Activated gamma-delta T cell treated with Interleukin-2 at 50 U/mL for 16 hours (primary cell): ENCODE data around the gene PGAP2.
"Not testable (repeated sequence)": the region's sequence is repeated elsewhere in the genome, so short reads cannot be mapped to it uniquely, and the experiment has no call there.

Experiments used
- DNase-seq: peaks from one replicate; pipeline ENCODE4 v3.0.0-alpha.2; 2020

The PGAP2 gene

DNA sequence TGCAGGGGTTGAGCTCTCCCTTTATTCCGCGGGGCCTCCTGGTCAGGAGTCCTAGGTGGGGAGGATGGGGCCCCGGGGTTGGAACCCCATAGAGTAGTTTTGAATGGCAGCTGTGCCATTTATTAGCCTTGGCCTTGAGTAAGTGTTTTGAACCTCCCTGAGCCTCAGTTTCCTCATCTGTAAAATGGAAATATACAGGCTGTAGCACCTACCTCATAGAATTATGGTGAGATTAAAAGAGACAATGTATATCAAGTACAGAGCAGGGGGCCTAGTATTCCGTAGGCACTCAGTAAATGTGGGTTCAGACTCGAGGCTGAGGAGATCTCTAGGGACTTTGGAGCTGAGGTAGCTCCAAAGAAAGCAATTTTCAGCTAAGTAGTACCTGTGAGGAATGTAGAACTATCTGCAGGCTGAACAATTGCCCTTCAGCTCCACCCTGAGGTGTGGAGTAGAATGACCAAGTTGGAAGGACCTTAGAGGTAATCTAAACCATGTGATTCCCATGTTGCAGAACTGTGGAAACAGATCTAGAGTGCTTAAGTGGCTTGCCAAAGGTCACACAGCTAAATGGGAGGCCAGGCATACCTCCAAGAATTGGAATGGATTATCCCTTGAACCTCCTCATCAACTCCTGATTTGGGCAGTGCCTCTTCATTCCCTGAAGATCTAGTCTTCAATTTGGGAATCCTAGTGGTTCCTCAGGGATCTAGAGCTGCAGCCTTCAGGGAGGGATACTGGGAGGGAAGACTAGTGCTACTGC, 682 bp downstream of the PGAP2 start:
- DNase-seq: peak; percentile 42

DNA sequence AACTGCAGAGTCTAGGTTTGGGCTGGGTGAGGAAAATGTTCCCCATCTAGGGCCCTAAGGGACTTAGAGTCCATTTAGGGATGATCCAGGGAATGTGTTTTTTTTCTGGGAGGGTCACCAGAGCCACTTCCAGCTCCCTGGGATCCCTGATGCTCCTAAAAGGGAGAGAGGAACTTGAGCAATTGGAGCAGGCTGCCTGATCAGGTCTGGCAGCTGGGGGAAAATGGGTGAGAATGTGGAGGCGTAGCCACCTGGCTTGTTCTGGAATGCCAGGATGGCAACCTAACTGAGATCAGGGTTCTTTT, 1.2 kb downstream of the PGAP2 start:
- DNase-seq: no peak

DNA sequence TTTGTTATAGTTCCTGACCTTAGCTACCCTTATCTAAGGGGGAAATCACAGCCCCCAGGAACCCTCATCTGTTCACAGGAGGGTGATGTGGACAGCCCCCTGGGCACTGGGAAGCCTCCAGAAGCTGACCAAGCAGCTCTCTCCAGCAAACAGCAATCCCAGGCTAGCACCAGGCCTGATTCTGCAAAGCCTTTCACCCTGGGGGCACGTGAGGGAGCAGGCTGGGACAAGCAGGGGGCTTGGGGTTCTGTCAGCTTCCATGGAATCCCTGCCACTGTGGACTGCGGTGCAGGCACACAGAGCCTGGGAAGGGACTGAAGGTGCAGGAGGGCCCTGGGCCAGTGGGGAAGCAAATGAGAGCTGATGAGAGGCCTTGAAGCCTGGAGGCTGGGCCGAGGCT, 2.1 kb downstream of the PGAP2 start:
- DNase-seq: no peak

- DNase-seq: no peak
Measured at GRCh38 chr11:3810951-3811350, 2.6 kb downstream of the PGAP2 start.

GRCh38 chr11:3814832-3815231, 6.5 kb downstream of the PGAP2 start:
- DNase-seq: not testable (repeated sequence)

- no peak for DNase-seq
Measured at GRCh38 chr11:3815845-3816244, 7.5 kb downstream of the PGAP2 start.

DNA sequence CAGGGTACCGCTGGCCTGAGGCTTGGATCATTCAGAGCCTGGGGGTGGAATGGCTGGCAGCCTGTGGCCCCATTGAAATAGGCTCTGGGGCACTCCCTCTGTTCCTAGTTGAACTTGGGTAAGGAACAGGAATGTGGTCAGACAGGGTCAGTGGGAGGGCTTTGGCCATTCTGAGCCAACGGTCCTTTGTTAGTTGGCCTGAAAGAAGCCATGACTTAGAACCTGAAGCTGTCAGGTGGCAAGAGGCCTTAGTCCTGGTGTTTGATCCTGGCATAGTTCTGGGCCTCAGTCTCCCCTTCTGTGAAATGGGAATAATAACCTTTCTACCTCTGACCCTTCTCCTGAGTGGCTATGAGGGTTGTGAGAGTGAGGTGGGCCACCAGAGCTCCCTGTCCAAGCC, 8.3 kb downstream of the PGAP2 start:
- no peak for DNase-seq

GRCh38 chr11:3817181-3817800, 8.9 kb downstream of the PGAP2 start:
- DNase-seq: no peak

DNA sequence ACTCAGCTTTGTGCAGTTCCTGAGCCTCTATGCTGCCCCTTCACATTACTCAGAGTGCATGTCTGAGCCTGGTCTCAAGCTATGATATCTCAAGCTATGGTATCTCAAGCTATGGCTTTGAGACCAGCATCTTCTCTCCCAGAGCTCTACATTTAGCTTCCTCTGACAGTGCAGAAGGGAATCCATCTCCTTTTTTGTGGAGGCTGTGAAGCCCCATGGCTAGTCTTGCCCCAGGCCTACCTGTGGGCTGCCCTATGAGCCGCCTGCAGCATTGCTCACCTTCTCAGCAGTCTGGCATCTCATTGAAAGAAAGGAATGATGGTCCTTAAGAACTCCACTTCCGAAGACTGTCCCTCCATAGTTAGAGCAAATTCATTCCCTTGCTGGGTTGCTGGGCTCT, 12.6 kb downstream of the PGAP2 start:
- no peak for DNase-seq

- DNase-seq: no peak
Measured at GRCh38 chr11:3822312-3822711, 14.0 kb downstream of the PGAP2 start.

DNA sequence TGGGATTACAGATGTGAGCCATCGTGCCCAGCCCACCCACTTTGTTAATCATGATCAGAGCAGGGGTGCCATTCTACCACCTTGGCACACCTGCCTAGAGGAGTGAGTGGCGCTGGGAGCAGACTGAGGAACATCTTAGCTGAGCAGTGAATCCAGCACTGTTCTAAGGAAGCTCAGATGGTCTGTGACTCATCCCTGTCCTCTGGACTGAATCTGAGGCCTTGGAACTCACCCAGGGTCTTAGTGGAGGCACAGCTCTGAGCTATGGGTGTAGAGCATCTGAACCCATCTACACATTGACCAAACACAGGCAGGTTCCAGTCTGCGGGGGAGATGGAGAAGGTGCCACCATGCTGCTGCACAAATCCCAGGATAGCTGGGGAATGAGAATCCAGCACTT, 14.9 kb downstream of the PGAP2 start:
- no peak for DNase-seq

- no peak for DNase-seq
Measured at GRCh38 chr11:3823762-3824506, 15.6 kb downstream of the PGAP2 start.

DNA sequence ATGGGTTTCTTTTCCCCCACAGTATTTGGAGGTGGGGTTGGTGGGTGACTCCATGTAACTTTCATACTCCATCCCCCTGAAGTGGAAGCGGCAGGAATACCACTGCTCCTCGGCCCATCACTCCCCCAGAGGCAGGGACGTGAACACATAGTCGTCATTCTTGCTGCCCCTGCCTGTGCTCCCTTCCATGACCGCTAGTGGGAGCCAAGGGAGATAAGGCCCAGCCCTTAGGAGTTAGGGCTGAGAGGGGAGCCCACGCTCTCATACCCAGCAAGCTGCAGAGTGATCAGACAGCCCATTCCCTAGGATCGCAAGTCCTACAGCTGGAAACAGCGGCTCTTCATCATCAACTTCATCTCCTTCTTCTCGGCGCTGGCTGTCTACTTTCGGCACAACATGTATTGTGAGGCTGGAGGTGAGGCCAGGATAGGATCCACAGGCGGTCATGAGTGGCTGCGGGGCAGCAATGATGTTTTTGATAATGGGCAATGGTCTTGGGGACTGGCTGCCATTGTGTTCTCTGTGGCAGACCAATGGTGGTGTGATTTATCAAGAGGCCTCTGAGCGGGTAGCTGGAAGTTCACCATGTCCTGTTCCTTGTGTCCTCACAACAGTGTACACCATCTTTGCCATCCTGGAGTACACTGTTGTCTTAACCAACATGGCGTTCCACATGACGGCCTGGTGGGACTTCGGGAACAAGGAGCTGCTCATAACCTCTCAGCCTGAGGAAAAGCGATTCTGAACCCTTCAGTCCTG, 16.5 kb downstream of the PGAP2 start:
- peak; percentile 81 for DNase-seq

DNA sequence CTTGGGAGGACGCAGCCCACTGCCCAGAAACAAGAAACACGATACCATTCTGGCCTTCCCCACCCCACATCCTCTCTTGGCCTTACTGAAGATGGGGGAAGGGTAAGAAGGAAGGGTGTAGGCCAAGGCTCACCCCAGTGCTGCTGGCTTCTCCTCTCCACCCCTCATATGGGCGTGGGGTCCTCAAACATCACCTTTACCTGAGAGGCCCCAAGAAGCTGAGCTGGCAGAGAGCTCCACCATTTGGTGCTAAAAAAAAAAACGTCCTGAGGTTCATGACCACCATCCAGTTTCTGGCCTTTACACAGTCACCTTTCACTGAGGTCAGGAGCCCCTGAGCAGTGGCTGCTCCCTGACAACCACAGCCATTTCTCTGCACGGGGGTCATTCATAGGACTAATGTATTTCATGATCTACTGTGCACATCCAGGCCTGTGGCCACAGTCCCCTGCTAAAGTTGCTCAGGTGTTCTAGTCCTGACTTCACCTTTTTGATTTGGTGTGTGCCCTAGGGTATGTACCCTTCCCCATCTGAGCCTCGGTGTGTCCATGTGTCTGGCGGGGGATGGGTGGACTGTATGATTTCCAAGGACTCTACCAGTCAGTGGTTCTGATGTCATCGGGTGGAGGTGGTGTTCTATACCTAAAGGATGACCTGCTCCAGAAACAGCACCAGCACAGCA, 17.3 kb downstream of the PGAP2 start:
- no peak for DNase-seq

DNA sequence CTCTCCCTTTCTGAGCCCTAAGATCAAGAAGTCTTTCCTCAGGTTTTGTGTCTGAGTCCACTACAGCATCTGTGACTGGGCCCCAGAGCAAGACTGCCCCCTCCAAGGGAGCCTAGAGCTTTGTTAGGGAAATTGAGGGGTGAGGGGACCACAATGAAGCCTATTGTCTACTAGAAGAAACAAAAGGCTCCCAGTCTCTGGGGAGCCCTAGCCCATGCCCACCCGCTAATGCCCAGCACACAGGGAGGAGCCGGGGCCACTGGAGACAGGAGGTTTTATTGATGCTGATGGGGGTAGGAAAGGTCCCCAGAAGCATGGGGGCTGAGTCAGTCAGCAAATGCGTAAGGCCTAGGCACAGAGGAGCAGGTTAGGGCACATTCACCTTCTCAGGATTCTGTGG, 18.4 kb downstream of the PGAP2 start:
- no peak for DNase-seq

DNA sequence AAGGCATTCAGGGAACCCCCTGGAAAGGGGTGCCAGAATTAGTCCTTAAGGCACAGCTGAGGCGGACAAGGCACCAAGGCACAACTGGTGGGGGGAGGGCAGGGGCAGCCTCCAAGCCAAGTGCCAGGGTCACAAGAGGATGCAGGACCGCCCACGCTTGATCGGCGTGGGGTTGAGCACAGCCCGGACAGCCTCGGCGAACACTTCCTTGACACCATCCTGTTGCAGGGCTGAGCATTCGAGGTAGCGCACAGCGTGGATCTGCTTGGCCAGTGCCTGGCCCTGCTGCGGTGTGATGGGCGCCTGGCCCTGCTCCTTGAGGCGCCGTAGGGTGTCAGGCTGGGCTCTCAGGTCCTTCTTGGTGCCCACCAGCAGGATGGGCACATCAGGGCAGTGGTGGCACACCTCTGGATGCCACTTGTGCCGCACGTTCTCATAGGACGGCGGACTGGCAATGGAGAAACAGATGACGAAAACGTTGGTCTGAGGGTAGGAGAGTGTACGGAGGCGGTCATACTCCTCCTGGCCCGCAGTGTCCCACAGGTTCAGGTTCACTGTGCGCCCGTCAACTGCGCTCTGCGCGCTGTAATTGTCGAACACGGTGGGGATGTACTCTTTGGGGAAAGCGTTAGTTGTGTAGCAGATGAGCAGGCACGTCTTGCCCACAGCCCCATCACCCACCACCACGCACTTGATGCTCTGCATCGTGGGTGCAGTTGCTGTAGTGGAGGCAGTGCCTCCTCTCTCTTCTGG, 19.2 kb downstream of the PGAP2 start:
- no peak for DNase-seq

GRCh38 chr11:3830088-3830487, 21.7 kb downstream of the PGAP2 start:
- no peak for DNase-seq

DNA sequence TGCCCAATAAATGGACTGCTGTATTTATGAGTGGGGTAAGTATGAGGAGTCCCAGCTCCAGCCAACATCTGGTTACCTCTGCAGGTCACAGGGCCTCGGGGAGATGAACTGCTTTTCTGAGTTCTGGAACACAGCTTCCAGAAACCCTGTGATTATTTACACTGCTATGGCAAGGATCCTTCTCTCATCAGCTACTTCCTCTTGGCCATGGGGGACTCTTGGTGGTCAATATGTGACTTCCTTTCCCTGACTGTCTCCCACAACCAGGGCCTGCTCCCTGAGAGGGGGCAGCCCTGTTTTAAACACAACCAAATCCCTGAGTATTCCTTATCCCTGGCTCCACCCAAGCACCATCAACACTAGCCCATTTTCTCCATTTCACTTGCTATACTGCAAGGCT, 22.4 kb downstream of the PGAP2 start:
- DNase-seq: no peak

DNA sequence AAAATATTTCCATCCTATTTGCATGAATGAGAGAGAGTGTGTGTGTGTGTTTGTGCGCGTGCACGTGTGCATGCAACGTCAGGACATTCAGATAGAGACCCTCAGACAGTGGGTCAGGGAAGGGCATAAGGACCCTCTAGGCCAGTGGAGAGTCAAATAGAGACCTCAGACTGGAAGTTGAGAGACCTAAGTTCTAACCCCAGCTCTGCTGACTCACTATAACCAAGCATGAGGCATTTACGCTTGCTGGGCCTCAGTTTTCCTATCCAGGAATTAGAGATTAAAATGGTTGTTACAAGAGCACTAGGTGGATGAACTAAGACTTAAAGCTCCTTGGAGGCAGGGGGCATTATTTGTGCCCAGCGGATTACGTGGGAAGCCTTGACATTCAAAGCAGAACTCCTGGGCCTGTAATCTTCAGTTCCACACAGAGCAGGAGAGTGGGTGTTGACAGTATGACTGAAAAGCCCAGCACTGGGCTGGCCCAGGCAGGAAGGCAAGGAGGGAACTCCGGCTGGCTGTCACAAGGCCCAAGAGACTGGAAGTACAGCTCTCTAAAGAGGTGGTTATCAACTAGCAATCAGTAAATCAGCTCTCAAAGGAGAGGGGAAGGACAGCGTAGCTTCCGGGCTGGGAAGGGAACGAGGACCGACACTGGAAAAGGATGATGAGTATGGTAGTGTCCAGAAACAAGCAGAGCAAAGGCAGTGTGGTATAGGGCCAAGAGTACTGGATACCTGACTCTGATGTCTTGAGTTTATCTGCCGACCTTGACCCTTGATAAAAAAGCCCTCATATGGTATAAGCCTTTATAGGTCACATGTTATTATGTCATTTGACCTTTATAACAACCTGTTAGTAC, 23.2 kb downstream of the PGAP2 start:
- no peak for DNase-seq

GRCh38 chr11:3832816-3833215, 24.5 kb downstream of the PGAP2 start:
- DNase-seq: no peak

DNA sequence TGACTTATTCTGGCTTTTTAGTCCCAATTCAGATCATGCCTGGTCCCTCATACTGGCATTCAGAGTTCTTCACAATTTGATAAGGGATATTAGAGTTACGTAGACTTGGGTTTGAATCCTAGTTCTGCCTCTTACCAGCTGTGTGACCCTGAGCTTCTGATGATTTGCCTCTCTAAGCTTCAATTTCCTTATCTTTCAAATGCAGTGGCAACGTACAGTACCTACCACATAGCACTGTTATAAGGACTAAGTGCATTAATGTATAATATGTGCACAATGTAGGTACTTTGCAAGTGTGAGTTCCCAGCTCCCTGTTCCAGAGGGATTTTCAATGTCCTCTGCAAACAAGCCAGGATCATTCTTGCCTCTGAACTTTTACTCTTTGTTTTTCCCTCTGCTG, 25.1 kb downstream of the PGAP2 start:
- no peak for DNase-seq
